HPDE6-E6E7 (cell line): ENCODE measurements around the gene MZB1.
"Not testable (repeated sequence)": the region's sequence is repeated elsewhere in the genome, so short reads cannot be mapped to it uniquely, and the experiment has no call there.

Experiments used
- DNase-seq: peaks from one replicate; pipeline ENCODE4 v3.0.0; 2011; ENCODE audit warnings: missing footprints; ENCODE audit errors: extremely low spot score

Gene MZB1

GRCh38 chr5:139374909-139375308 is 14.8 kb downstream of the MZB1 start:
- no peak for DNase-seq

- no peak for DNase-seq
Observed at GRCh38 chr5:139371482-139372435, 18.0 kb downstream of the MZB1 start.

- no peak for DNase-seq
Observed at GRCh38 chr5:139369181-139369580, 20.5 kb downstream of the MZB1 start.

GRCh38 chr5:139368613-139369012 is 21.1 kb downstream of the MZB1 start:
- DNase-seq, result no peak

GRCh38 chr5:139364466-139364865 is 25.2 kb downstream of the MZB1 start:
- no peak for DNase-seq

- no peak for DNase-seq
Observed at GRCh38 chr5:139363937-139364336, 25.8 kb downstream of the MZB1 start.

GRCh38 chr5:139361835-139362429 is 27.8 kb downstream of the MZB1 start:
- DNase-seq, result no peak

DNA sequence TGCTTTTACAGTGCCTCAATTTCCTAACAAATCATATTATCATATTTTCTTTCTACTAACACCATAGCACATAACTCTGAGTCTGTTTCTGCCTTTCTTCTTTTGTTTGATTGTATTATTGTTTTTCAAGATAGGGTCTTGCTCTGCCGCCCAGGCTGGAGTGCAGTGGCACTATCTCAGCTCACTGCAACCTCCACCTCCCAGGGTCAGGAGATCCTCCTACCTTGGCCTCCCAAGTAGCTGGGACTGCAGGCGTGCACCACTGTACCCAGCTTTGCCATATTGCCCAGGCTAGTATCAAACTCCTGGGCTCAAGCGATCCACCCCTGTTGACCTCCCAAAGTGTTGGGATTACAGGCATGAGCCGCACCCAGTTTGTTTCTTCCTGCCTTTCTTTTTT is 29.3 kb downstream of the MZB1 start:
- DNase-seq, result no peak

DNA sequence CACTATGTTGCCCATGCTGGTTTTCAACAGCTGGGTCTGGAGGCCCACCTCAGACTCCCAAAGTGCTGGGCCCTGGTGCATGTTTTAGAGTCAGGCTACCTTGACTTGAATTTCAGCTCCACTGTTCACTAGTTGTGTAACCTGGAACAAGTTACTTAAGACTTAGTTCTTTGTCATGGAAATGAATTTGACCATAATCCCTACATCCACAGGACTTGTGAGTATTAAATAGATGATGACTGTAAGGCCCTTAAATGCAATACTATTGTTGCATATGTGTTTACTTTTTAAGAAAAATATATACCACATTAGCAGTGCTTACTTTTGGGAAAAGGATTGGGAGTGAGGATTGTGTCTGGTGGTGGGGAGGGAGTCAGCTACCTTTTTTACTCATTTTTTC is 31.6 kb downstream of the MZB1 start:
- DNase-seq, result no peak

DNA sequence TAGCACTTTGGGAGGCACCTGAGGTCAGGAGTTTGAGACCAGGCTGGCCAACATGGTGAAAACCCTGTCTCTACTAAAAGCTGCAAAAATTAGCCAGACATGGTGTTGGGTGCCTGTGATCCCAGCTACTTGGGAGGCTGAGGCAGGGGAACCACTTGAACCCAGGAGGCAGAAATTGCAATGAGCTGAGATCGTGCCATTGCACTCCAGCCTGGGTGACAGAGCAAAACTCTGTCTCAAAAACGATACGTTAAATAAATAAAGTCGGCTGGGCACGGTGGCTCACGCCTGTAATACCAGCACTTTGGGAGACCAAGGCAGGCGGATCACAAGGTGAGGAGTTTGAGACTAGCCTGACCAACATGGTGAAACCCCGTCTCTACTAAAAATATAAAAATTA is 33.8 kb downstream of the MZB1 start:
- not testable (repeated sequence) for DNase-seq

DNA sequence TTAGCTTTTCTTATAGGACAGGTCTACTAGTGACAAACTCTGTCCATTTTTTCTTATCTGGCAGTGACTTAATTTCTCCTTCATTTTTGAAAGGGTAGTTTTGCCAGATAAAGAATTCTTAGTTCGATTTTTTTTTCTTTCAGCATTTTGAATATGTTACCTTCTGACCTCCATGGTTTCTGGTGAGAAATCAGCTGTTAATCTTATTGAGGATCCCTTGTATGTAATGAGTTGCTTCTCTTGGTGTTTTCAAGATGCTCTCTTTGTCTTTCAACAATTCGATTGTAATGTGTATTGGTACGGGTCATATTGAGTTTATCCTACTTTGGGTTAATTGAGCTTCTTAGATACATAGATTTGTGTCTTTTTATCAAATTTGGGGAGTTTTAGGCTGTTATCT is 35.5 kb downstream of the MZB1 start:
- DNase-seq, result no peak

DNA sequence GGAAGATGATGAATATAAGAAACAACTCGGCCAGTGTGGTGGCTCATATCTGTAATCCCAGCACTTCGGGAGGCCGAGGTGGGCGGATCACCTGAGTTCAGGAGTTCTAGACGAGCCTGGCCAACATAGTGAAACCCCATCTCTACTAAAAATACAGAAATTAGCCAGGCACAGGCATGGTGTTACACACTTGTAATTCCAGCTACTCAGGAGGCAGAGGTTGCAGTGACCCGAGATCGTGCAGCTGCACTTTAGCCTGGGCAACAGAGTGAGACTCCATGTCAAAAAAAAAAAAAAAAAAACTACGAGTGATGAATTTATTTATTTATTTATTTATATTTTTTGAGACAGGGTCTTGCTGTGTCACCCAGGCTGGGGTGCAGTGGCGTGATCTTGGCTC is 41.9 kb downstream of the MZB1 start:
- DNase-seq, result not testable (repeated sequence)

DNA sequence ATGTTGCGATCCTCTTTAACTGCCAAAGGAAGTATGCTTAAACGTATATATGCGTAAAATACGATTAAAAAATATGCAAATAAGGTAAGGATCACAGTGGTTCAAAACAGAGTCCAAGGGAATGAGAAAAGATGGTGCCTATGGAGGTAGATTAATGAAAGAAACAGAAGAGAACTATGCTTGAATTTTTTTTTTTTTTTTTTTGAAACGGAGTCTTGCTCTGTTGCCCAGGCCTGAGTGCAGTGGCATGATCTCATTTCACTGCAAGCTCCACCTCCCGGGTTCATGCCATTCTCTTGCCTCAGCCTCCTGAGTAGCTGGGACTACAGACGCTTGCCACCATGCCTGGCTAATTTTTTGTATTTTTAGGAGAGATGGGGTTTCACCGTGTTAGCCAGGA is 44.3 kb downstream of the MZB1 start:
- not testable (repeated sequence) for DNase-seq

DNA sequence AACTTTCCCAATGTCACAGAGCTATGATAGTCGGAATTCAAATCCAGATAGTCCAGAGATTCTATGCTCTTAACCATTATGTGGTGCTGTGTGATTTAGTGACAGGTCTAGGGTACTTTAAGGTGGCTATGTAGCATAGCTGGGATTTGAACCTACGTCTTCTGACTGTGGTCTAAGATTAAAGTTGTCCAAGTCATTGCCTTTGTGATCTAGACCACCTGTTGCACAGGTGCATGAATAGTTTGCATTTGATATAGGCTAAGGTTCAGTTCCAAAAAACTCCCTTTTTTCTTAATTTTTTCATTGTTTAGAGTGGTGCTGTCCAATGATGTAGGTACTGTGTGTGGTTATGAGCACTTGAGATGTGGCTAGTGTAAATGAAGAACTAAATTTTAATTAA is 45.5 kb downstream of the MZB1 start:
- DNase-seq, result no peak

- DNase-seq, result no peak
Observed at GRCh38 chr5:139343476-139343875, 46.2 kb downstream of the MZB1 start.

DNA sequence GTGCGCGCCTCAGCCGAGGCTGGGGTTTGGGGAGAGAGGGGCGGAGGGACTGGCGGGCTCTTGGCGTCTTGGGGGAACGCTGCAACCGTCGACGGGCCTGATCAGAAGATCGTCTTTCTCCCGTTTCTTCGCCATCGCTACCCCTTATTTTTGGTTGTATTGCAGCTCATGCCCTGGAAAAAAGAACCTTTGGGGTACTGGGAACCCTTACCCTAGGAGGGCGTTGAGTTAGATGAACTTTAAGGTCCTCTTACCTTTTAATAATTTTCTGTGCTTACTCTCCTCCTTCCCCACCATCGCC is 47.3 kb downstream of the MZB1 start:
- DNase-seq, result no peak

GRCh38 chr5:139341689-139342422 is 47.9 kb downstream of the MZB1 start, which contains the start of gene PAIP2:
PAIP2 (plus strand) TSS chr5:139341854; CDS start chr5:139363785, 21,931 bp downstream.
- DNase-seq, result peak; percentile 89

DNA sequence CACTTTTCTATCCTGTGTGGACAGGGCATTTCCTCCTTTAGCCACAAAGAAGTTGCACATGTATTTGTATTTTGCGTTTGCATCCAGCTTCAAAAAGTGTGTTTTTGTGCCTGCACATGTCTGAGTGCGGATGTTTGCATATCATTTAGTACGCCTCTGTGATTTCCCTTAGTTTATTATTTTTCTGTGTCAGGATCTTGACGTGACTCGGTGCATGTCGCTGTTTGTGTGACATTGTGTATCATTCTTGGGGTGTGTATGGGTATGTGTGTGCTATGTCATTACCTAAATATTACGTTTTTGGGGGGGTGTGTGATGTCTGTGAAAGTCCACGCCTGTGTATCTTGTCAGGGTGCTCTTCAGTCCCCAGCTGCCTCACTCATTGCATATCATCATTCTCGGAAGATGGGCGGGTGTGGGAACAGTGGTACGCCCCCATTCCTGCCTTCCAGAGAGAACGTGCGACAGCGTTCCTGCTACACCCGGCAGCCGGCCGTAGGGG is 48.5 kb downstream of the MZB1 start:
- DNase-seq, result no peak

DNA sequence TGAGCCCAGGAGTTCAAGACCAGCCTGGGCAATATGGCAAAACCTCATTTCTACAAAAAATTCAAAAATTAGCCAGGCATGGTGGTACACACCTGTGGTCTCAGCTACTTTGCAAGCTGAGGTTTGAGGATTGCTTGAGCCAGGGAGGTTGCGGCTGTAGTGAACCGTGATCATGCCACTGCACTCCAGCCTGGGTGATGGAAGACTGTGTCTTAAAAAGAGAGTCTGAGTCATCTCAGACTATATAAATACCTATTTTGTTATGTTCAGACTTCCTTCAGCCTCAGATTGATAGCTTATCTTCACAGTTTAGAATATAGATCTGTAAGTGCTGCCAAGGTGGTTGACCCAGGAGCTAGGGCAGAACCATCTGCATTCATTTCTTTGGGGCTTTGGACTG is 49.7 kb downstream of the MZB1 start:
- no peak for DNase-seq
